Measurements from ENCODE around the gene MAPK14. TPM values are rescaled to one million over a fixed set of nuclear protein-coding genes. Genes with fewer than 3 reads are reported as not detected.

The MAPK14 gene
- total and polyA plus RNA-seq, 9 of the 15 experiments (the other 6 are each of a cell fraction or from before 2014, with no cell fraction given), result 8.8 to 62.7 (median 35.5) TPM

GRCh38 chr6:36025260-36025931 lies 2.2 kb upstream of the MAPK14 start (continued):
- TF ChIP-seq JUND (IDR thresholded peaks at IDR 0.05; ENCODE audit: borderline replicate concordance, low read depth, low read length) (peak; percentile 40), JUND (tag; IDR thresholded peaks at IDR 0.05; ENCODE audit: borderline replicate concordance, low read depth, low read length) (peak; percentile 54; the same call in 2 of the 3 replicates), ARID4B (CRISPR knock-in tag; IDR thresholded peaks at IDR 0.05) (no peak), NFIC (IDR thresholded peaks at IDR 0.05) (peak; percentile 92), OTX1 (CRISPR knock-in tag; IDR thresholded peaks at IDR 0.05) (no peak; the same call in 1 of the 2 replicates), TCF7L2 (IDR thresholded peaks at IDR 0.05; ENCODE audit: low read depth, low read length) (no peak), TCF3 (CRISPR knock-in tag; IDR thresholded peaks at IDR 0.05) (peak; percentile 89), MTA3 (IDR thresholded peaks at IDR 0.05; ENCODE audit: borderline replicate concordance) (peak; percentile 68), FOSL1 (tag; conservative IDR thresholded peaks at IDR 0.05) (peak; percentile 95), HMGXB4 (CRISPR knock-in tag; IDR thresholded peaks at IDR 0.05) (no peak), EP400 (IDR thresholded peaks at IDR 0.05) (peak; percentile 57), GABPB2 (CRISPR knock-in tag; conservative IDR thresholded peaks at IDR 0.05) (no peak), E2F5 (CRISPR knock-in tag; IDR thresholded peaks at IDR 0.05) (no peak), RCOR1 (IDR thresholded peaks at IDR 0.05; ENCODE audit: borderline replicate concordance in 1 of 2, low read depth in 2 of 2, low read length in 2 of 2) (peak in 1 of 2 experiments; percentile 38; a peak in 1 of 4 replicates), HLTF (IDR thresholded peaks at IDR 0.05) (0 out of 2 replicates have a peak, but pooled peaks have one; percentile 15), C11orf30 (IDR thresholded peaks at IDR 0.05; ENCODE audit: low read depth) (peak; percentile 26; the same call in 1 of the 2 replicates), HDAC8 (tag; IDR thresholded peaks at IDR 0.05) (no peak), MAFF (IDR thresholded peaks at IDR 0.05; ENCODE audit: low read length) (no peak; the same call in 1 of the 2 replicates), POLR2B (IDR thresholded peaks at IDR 0.05; ENCODE audit: low read depth, partially characterized antibody) (no peak), CXXC5 (CRISPR knock-in tag; IDR thresholded peaks at IDR 0.05) (no peak; the same call in 1 of the 2 replicates), ARNT (IDR thresholded peaks at IDR 0.05) (peak; percentile 45 to 85; a peak in 3 of 4 replicates), CEBPB (tag; IDR thresholded peaks at IDR 0.05) (no peak)
